Hematopoietic multipotent progenitor cell treated with erythropoietin and hydrocortisone succinate and interleukin-3 and kit ligand, for 8 days (in vitro differentiated cells): ENCODE measurements around the gene DPF3.

Experiments used
- DNase-seq: peaks from one replicate; pipeline ENCODE4 v3.0.0-alpha.2; 2015

Gene DPF3

GRCh38 chr14:72893636-72894322, at the start of gene DPF3:
TSS of gene DPF3 (minus strand) at chr14:72894101. CDS start at chr14:72894088, 13 bp downstream.
- DNase-seq = peak; percentile 96

GRCh38 chr14:72942934-72943333, 49.0 kb upstream of the DPF3 start:
- DNase-seq = no peak

GRCh38 chr14:72941286-72941985, 47.5 kb upstream of the DPF3 start:
- no peak for DNase-seq

GRCh38 chr14:72939630-72940029, 45.7 kb upstream of the DPF3 start:
- DNase-seq = no peak

- no peak for DNase-seq
Observed at GRCh38 chr14:72932893-72933292, 39.0 kb upstream of the DPF3 start.

DNA sequence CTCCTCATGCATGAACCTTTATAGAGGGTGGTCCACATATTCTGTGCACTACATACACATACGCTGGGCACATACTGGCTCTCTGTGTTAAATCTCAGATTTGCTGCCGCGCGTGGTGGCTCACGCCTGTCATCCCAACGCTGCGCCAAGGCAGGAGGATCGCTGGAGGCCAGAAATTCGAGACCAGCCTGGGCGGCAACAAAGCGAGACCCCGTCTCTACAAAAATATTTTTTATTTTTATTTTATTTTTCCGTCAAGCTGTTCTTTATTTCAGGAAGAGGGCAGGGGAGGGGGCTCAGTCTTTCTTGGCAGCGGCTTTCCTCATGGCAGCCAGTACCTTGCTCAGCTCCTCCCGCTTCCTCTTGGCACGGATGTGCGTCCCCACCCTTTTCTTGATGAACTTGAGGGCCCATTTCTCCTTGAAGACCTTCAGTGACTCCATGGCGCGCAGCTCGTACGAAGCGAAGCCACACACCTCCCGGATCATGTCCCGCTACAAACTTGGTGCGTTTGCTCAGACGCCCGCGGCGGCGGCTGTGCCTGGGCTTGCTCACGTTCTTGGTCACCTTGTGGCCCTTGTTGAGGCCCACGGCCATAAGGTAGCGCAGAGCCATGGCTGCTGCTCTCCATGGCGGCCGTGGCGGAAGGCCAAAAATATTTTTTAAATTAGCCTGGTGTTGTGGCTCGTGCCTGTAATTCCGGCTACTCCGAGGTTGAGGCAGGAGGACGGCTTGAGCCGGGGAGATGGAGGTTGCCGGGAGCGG, 35.6 kb upstream of the DPF3 start:
- no peak for DNase-seq

DNA sequence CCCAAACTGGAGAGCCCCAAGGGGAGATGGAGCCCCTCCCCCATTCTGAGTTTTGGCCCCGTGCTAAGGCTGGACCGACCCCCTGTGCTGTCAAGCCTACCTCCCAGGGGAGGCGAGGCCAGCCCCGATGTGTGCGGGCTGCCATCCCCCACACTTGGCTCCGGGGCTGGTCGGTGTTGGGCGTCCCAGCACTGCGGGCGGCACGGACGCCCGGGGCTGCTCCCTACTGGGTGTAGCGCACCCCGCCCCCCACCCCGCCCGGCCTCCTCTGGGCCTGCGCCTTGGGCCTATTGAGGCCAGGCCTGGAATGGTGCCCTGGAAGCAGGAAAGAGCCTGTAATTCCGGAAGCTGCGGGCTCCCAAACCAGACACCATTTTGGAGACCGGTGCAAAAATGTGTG, 35.0 kb upstream of the DPF3 start:
- no peak for DNase-seq

DNA sequence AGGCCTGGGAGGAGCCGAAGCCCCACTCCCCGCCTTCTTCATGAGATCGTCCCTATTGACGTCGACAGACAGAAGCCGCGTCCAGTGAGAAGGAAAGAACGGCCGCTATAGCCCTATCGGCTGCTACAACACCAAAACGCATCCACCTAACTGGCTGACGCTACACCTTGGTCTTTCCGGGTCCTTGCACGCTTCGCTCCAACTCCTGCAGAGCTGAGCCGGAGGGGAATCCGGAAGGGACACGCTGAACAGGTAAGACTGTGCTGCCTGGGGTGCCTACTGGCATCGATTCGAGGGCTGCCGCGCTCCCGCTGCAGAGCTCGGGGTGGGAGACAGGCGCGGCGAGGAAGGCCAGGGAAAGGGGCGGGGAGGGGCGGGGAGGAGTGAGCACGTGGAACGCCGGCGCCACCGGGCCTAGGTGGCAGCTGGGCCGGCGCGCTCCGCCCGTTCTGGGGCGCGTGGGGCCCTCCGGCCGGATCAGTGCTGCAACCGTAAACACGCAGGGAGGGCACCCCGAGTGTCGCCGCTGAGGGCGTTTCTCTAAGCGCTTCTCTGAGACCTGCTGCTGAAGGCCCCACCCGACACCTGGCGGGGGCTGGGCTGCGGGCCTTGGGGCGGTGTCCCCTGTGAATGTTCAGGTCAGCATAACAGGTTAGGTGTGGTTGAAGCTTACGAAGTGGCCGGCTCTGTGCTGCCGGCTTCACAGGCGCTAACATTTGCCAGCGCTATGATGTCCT, 32.6 kb upstream of the DPF3 start, which contains the start of gene DCAF4:
Gene DCAF4, plus strand, starts transcription at position 173 of the 737 bp plus-strand sequence. CDS start 11,515 bp downstream, outside the sequence.
- DNase-seq = peak; percentile 99

- no peak for DNase-seq
Observed at GRCh38 chr14:72925815-72926291, 32.0 kb upstream of the DPF3 start.

DNA sequence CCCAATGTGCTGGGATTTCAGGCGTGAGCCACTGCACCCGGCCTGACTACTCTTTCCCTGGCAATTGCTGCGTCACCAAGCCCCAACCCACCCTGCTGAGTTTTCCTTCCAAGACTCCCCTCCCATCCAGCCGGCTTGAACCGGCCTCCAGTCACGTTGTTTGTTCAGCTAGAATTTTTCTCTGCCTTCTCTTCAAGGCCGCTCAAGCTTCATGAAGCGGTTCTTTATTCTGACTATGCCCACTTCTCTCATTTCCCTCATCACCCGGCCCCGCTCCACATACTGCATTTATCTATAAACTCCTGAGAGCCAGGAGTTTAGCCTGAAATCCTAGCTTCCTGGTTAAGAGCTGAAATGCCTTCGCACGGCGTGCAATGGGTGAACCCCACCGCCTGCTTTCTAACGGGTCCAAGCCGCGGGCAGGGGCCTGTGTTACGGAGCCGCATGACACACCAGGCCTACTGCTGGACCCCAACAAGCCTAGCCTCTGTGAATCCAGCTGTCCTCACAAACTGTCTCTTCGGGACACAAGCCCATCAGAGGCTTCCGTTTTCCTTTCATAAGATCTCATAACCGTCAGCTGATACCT, 31.4 kb upstream of the DPF3 start:
- no peak for DNase-seq

DNA sequence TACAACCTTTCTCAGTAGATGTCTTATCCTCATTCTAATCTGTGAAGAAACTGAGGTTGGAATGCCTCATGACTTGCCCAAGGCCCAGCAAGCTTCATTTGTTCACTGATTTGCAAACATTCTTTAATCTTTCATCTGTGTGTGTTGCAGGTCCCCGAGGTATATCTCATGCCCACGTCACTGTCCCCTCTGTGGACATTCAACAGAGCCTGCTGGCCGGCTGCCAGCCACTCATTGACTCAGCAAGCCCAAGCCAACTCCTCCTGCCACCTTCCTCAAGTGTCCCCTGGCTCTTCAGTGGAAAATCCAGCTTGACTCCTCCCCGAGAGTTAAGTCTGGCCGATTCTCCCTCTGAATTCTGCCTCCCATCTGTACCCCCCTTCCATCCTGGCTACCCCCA, 30.4 kb upstream of the DPF3 start:
- DNase-seq = peak; percentile 56

DNA sequence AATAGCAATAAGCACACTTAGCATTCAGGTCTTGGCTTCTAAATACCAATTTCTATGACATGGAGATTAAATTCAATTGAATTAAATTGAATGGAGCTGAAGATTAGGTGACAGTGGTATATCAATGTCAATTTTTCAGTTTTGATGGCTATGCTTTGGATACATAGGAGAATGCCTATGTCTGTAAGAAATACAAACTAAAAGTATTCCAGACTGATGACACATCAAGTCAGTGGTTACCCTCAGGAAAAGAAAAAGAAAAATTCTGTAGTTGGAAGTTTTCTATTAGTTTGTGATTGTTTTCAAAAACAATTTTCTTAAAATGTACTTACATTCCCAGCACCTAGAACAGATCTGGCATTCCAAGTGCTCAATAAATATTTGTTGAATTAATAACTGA, 27.5 kb upstream of the DPF3 start:
- no peak for DNase-seq

- no peak for DNase-seq
Observed at GRCh38 chr14:72920008-72920407, 26.1 kb upstream of the DPF3 start.

DNA sequence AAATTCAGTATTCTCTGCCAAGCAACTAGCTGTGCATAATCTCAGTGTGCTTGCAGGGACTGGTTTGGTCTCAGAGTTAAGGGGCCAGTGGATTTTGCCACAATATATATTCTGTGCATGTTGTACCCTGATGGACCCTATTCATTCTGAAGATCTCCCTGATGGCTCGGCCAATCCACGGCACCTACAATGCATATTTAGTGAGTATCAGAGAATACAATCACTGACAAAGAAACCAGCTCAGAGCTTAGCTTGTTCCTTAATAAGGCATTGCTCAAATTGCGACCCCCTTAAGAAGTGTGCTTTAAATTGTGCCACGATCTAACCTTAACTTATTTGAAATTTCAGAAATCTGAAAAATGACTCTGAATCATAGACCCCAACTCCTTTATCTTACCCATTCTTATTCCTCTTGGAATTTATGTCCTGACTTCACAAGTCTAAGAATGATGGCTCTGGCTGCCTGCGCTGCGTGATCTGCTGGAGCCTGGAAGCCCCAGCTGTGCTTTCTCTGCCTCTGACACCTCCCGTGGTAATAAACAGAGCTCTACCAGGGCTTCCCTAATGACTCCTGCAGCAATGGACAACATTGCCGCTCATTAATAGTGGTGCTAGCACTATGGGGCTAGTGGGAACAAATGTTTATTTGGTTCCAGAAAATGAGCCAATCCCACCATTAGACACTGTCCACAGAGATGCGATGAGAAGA, 23.3 kb upstream of the DPF3 start:
- DNase-seq = no peak

DNA sequence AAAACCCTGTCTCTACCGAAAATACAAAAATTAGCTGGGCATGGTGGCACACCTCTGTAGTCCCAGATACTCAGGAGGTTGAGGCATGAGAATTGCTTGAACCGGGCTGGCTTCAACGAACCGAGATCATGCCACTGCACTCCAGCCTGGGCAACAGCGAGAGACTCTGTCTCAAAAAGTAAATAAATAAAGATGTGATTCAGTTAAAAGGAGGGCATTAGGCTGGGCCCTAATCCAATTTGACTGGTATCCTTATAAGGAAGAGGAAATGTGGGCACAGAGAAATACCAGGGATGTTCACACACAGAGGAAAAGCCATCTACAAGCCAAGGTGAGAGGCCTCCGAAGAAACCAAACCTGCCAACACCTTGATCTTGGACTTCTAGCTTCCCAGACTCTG, 22.3 kb upstream of the DPF3 start:
- DNase-seq = no peak

DNA sequence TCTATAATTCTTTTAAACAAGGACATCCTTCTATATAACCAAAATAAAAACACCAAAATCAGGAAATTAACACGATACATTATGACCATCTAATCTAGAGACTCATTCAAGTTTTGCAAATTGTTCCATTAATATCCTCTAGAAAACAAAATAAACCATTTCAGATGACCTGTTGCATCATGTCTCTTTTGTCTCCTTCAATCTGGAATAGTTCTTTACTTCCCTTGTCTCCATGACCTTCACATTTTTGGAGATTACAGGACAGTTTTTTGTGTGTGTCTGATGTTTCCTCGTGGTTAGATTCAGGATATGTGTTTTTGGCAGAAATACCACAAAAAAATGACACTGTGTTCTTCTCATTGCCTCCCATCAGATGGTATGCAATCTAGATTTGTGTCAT, 19.9 kb upstream of the DPF3 start:
- DNase-seq = no peak

GRCh38 chr14:72909163-72909562, 15.3 kb upstream of the DPF3 start:
- DNase-seq = no peak

GRCh38 chr14:72907886-72908285, 14.0 kb upstream of the DPF3 start:
- no peak for DNase-seq

DNA sequence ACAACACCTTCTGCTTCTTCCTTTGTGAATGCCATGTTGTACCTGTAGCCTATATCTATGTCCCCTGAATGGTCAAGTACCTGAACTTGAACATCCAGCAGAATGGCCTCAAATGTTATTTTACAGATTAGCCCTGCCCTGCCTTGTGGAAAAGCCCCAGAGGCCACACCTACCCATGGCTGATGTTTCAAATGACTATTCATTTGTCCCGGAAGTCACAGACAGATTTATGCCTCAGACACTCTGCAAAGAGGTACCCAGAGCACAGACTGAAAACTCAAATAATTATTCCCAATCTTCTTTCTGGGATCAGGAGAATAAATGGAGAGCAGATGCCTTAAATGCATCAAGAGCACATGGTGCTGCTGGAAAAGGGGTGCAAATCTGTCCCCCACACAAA, 13.0 kb upstream of the DPF3 start:
- DNase-seq = no peak

DNA sequence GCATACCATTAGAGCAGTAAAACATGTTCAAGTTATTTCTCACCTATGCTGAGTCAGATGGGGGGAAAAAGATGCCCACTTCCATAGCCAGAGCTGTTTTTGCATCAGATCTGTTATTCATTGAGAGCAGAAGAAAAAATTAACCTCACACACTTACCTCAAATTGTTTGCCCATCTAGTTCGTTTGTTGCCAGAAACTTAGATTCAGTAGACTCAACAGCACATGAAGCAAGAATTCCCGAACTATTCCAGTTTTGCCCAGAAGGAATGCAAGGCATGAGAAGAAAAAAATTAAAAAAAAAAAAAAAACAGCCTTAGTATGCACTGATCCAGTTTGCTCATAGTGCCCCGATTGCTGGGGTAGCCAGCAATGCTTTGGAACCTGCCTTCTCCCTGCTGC, 12.4 kb upstream of the DPF3 start:
- DNase-seq = no peak

- peak; percentile 69 for DNase-seq
Observed at GRCh38 chr14:72904840-72905561, 11.1 kb upstream of the DPF3 start.
